HFFc6 (cell line): ENCODE data around the gene CAMK2B. TPM values are rescaled to one million over a fixed set of nuclear protein-coding genes. Genes with fewer than 3 reads are reported as not detected.

Experiments
- DNase-seq: peaks from one replicate; pipeline ENCODE4 v3.0.0-alpha.2; 2018
- H3K27ac Mint-ChIP-seq: 2 replicates; pipeline ENCODE4 v1.8.0; 2020; ENCODE audit warnings: mild to moderate bottlenecking, mixed read lengths
- H3K27me3 Mint-ChIP-seq: 2 replicates; pipeline ENCODE4 v1.8.0; 2021; ENCODE audit warnings: mild to moderate bottlenecking, moderate library complexity, mixed read lengths; ENCODE audit not compliant: insufficient read depth
- H3K36me3 Mint-ChIP-seq: 2 replicates; pipeline ENCODE4 v1.8.0; 2021; ENCODE audit warnings: low read depth, mixed read lengths
- H3K4me1 Mint-ChIP-seq: 2 replicates; pipeline ENCODE4 v1.8.0; 2020; ENCODE audit warnings: low read depth, mixed read lengths
- H3K4me3 Mint-ChIP-seq: 2 replicates; pipeline ENCODE4 v1.8.0; 2020; ENCODE audit warnings: mild to moderate bottlenecking, moderate library complexity, mixed read lengths
- H3K9me3 Mint-ChIP-seq: 2 replicates; pipeline ENCODE4 v1.8.0; 2020; ENCODE audit warnings: mild to moderate bottlenecking, mixed read lengths
- CTCF ChIP-seq: fragments of 200-600 bp; sonication (generic); IDR thresholded peaks from 2 replicates; pipeline ENCODE4 v1.5.0; 2021; ENCODE audit warnings: antibody characterized with exemption, mild to moderate bottlenecking
- total RNA-seq, 6 experiments: library from RNA; stranded (reverse); fragmentation: NEBNext Ultra II Directional; extraction: Animal tissue kit (Norgen Biotek cat#: 25700); gene quantifications; 2 replicates in 1 of 6; 3 replicates in 5 of 6; pipeline ENCODE4 v1.2.3, GENCODE V29; 2021

Gene CAMK2B
- total RNA-seq, 6 experiments from 2014 or later, result 0.11 to 0.41 TPM; not detected in 4

DNA sequence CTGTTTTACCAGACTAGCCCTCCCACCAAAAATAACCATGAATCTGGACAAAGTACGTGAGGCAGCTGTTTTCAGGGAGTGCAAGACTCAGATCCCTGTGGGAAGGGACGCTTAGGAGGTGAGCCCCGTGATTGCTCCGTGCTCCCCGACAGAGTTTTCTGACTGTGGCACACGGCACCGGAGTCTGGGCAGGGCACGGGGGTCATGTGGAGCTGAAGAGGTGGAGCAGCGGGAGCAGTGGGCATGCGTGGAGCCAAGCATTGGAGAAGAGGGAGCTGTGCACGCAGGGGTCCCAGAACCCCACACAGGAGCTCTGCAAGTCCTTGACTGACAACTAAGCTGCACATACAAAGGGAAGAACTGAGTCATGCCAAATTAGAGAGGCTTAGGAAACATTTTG is 11.1 kb upstream of the CAMK2B start:
- Mint-ChIP-seq H3K27me3 (peaks cover 33% of the 10 kb centered on the region), H3K27ac (no peak overlapping the region), H3K4me3 (no peak overlapping the region), H3K4me1 (peaks cover 7% of the 10 kb centered on the region), H3K9me3 (no peaks in the 10 kb centered on the region), H3K36me3 (no peaks in the 10 kb centered on the region)
- TF ChIP-seq CTCF, result no peak
- no peak for DNase-seq

- Mint-ChIP-seq H3K36me3 (no peaks in the 10 kb centered on the region), H3K27me3 (peaks cover 34% of the 10 kb centered on the region), H3K4me1 (peaks cover 12% of the 10 kb centered on the region), H3K27ac (no peak overlapping the region), H3K9me3 (no peaks in the 10 kb centered on the region), H3K4me3 (no peak overlapping the region)
- no peak for DNase-seq
- TF ChIP-seq CTCF, result no peak
Observed at GRCh38 chr7:44335184-44335583, 9.8 kb upstream of the CAMK2B start.

GRCh38 chr7:44334734-44335097 is 9.3 kb upstream of the CAMK2B start:
- no peak for DNase-seq
- H3K36me3 Mint-ChIP-seq, result no peaks in the 10 kb centered on the region
- TF ChIP-seq CTCF, result no peak
- H3K9me3 Mint-ChIP-seq, result no peaks in the 10 kb centered on the region
- no peak overlapping the region for H3K4me3 Mint-ChIP-seq
- no peak overlapping the region for H3K27ac Mint-ChIP-seq
- peaks cover 13% of the 10 kb centered on the region for H3K4me1 Mint-ChIP-seq
- H3K27me3 Mint-ChIP-seq, result peaks cover 33% of the 10 kb centered on the region

- Mint-ChIP-seq H3K9me3 (no peaks in the 10 kb centered on the region), H3K27me3 (peaks cover 28% of the 10 kb centered on the region)
Observed at GRCh38 chr7:44333911-44334733, 8.7 kb upstream of the CAMK2B start.

DNA sequence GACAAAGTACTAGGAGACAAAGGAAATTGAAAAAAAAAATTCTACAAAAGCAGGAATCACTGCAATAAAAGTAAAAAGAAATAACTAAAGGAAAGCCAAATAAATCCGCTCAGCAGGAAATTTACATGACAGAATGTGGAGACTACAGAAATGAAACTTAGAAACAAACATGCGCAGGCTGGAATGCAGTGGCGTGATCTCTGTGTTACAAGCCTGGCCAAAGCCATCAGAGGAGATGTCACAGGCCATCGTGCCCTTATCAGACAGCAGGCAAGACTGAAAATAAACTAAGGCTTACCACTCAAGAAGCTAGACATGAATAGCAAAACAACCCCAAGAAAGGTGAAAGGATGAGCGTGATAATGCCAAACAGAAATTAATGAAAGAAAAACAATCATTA is 6.3 kb upstream of the CAMK2B start:
- no peak for DNase-seq
- Mint-ChIP-seq H3K27ac (no peak overlapping the region), H3K27me3 (peaks cover 38% of the 10 kb centered on the region), H3K4me3 (no peak overlapping the region), H3K4me1 (peaks cover 13% of the 10 kb centered on the region), H3K36me3 (no peaks in the 10 kb centered on the region), H3K9me3 (no peaks in the 10 kb centered on the region)
- no peak for TF ChIP-seq CTCF

More at GRCh38 chr7:44333911-44334733, 8.7 kb upstream of the CAMK2B start:
- TF ChIP-seq CTCF, result no peak
- Mint-ChIP-seq H3K36me3 (no peaks in the 10 kb centered on the region), H3K4me1 (peaks cover 13% of the 10 kb centered on the region), H3K27ac (no peak overlapping the region), H3K4me3 (no peak overlapping the region)
- no peak for DNase-seq
